Measurements from ENCODE around the gene MRE11. TPM values are rescaled to one million over a fixed set of nuclear protein-coding genes. Genes with fewer than 3 reads are reported as not detected.

Gene MRE11
- total and polyA plus RNA-seq, 9 of the 15 experiments (the other 6 are each of a cell fraction or from before 2014, with no cell fraction given), result 18.3 to 45.2 (median 29.1) TPM

DNA sequence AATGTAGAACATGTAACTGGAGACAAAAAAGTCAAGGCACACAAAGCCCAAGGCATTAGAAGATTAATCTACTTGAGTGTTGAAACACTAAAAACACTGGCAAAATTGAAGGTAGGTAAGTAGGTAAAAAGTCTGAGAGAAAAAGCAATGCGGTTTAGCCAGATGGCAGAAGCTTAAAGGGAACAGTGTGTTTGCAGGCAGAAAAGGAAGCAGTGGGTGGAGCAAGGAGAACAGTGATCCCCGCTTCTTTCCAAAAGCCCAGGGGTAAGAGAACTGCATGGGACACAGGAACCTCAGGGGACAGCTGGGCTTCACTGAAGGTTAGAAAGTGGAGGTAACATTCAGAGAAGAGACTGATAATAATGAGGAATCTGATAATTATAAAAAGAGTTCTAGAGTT, 16.0 kb downstream of the MRE11 start (continued):
- TF ChIP-seq MTA3 (IDR thresholded peaks at IDR 0.05; ENCODE audit: borderline replicate concordance) (no peak), ZZZ3 (IDR thresholded peaks at IDR 0.05) (no peak)
- TF ChIP-seq, protein P1, sequence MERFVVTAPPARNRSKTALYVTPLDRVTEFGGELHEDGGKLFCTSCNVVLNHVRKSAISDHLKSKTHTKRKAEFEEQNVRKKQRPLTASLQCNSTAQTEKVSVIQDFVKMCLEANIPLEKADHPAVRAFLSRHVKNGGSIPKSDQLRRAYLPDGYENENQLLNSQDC (CRISPR knock-in tag; IDR thresholded peaks at IDR 0.05), result no peak
- TF ChIP-seq, protein P2, sequence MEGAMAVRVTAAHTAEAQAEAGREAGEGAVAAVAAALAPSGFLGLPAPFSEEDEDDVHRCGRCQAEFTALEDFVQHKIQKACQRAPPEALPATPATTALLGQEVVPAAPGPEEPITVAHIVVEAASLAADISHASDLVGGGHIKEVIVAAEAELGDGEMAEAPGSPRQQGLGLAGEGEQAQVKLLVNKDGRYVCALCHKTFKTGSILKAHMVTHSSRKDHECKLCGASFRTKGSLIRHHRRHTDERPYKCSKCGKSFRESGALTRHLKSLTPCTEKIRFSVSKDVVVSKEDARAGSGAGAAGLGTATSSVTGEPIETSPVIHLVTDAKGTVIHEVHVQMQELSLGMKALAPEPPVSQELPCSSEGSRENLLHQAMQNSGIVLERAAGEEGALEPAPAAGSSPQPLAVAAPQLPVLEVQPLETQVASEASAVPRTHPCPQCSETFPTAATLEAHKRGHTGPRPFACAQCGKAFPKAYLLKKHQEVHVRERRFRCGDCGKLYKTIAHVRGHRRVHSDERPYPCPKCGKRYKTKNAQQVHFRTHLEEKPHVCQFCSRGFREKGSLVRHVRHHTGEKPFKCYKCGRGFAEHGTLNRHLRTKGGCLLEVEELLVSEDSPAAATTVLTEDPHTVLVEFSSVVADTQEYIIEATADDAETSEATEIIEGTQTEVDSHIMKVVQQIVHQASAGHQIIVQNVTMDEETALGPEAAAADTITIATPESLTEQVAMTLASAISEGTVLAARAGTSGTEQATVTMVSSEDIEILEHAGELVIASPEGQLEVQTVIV (CRISPR knock-in tag; IDR thresholded peaks at IDR 0.05; ENCODE audit: borderline replicate concordance), result no peak

DNA sequence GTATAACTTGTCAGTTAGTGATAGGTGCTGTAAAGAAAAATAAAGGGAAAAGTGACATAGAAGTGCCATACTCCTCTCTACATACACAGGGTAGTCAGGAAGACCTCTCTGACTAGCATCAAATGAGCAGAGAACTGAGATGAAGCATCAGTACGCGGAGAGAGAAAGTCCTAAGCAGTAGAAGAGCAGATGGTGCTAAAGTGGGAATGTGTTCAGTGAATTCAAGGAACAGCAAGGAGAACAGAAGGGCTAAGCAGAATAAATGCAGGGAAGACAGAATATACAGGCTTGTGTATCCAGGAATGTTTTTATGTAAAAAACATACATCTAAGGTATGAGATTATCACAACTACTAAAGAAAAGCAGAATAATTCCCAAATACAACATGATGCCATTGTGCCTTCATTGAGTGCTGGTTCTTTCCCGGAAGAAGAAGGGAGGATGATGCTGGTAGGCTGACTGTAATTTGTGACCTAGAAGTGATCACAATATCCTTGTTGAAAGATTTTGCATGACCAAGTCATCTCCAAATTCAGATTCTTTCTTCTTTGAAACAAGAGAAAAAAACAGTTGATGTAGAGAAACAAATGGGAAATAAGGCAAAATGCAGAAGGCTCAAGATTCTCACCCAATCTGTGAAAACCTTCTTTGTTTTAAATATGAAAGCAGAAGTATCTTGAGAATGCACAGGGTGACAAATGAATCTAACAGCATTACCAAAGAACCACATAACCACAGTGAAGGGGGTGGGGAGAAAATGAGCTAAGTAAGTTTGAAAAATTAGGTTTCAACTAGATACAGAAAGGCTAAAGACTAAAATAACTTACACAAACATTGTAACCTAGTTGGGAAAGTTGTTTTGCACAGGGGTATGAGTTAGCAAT, 20.5 kb downstream of the MRE11 start:
- no peak for FAIRE-seq
- no peaks in the 10 kb centered on the region for H4K20me1 ChIP-seq (replicated peaks; ENCODE audit: control insufficient read depth, insufficient read depth, low read length)
- no peak overlapping the region for H2AFZ ChIP-seq (ENCODE audit: low read depth, low read length)

More for the DNA sequence above, 20.5 kb downstream of the MRE11 start:
- 100% methylated on average over 3 of the region's 3 CpGs for WGBS (ENCODE audit: insufficient coverage, low coverage, missing lambda C conversion rate)
- no peak overlapping the region for H3K9ac ChIP-seq (ENCODE audit: insufficient read depth in 1 of 2, low read depth in 2 of 2, low read length in 2 of 2)
- H3K79me2 ChIP-seq (ENCODE audit: control insufficient read depth, insufficient read depth, low read length), result no peaks in the 10 kb centered on the region
- H3K9me1 ChIP-seq (ENCODE audit: control insufficient read depth, insufficient read depth, low read length), result no peaks in the 10 kb centered on the region
- H3K4me1 ChIP-seq (replicated peaks in 1 of 2; ENCODE audit: control insufficient read depth in 2 of 2, insufficient read depth in 2 of 2, low read length in 2 of 2), result no peaks in the 10 kb centered on the region
- no TSS peak for BruUV-seq (replicated peaks)
- CTCF ChIA-PET (ENCODE audit: low intra/inter-chr PET ratio), result no interaction called here
- intact Hi-C loops (cut with micrococcal nuclease) (no loop called here), in situ Hi-C loops (cut with MboI) (no loop called here)
- no peak overlapping the region for H3K27ac ChIP-seq (ENCODE audit: extremely low read depth, low read depth, low read length)
- H3K36me3 ChIP-seq (ENCODE audit: control insufficient read depth, insufficient read depth, low read length), result peaks cover 63% of the 10 kb centered on the region
- no peaks in the 10 kb centered on the region for H3K27me3 ChIP-seq (ENCODE audit: control insufficient read depth in 2 of 2, insufficient read depth in 2 of 2, low read length in 2 of 2)
- DNase-seq (ENCODE audit: extremely low read depth in 1 of 4, low spot score in 3 of 4) (no peak), ATAC-seq (no peak)
- H3K4me3 ChIP-seq, result no peak overlapping the region
- TF ChIP-seq ZNF175 (CRISPR knock-in tag; IDR thresholded peaks at IDR 0.05; ENCODE audit: low read depth), result no peak
- TF ChIP-seq, protein P3, sequence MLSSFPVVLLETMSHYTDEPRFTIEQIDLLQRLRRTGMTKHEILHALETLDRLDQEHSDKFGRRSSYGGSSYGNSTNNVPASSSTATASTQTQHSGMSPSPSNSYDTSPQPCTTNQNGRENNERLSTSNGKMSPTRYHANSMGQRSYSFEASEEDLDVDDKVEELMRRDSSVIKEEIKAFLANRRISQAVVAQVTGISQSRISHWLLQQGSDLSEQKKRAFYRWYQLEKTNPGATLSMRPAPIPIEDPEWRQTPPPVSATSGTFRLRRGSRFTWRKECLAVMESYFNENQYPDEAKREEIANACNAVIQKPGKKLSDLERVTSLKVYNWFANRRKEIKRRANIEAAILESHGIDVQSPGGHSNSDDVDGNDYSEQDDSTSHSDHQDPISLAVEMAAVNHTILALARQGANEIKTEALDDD (IDR thresholded peaks at IDR 0.05), result 0 out of 2 replicates have a peak, but pooled peaks have one; percentile 14
- H3K4me2 ChIP-seq (ENCODE audit: insufficient read depth, low read length), result no peak overlapping the region
- no peaks in the 10 kb centered on the region for H3K9me3 ChIP-seq (replicated peaks; ENCODE audit: control insufficient read depth, insufficient read depth, low read depth, low read length)
- POLR2A ChIA-PET, result interaction anchor here (0.5 kb wide), 1 partner anchor 70 kb away, joined by 4 read pairs; no protein-coding TSS in a partner anchor

All from K562 (cell line).